Lower leg skin (tissue), 4 donors: ENCODE data around the gene EEF1AKMT4. TPM values are rescaled to one million over a fixed set of nuclear protein-coding genes. Genes with fewer than 3 reads are reported as not detected.

ENCODE experiments used
- DNase-seq, 2 donors: peaks; one replicate each; pipeline ENCODE4 v3.0.0-alpha.2; 2019; ENCODE audit warnings: low spot score in 2 of 2
- H3K4me3 ChIP-seq: fragments of 200-600 bp; sonication (generic); 2 replicates; pipeline ENCODE4 v1.5.1; 2017; ENCODE audit warnings: mild to moderate bottlenecking, low read depth; ENCODE audit not compliant: poor library complexity, severe bottlenecking
- POLR2A ChIP-seq, 2 donors: fragments of 450-650 bp; IDR thresholded peaks; one replicate each; pipeline ENCODE4 v1.6.1; 2016 to 2017; ENCODE audit warnings: antibody characterized with exemption in 2 of 2, mild to moderate bottlenecking in 1 of 2, moderate library complexity in 1 of 2
- WGBS, 2 donors: methylation state at CpG; one replicate each; pipeline ENCODE4 v1.1.5; 2018; 5-methylcytosine and 5-hydroxymethylcytosine counted together
- intact Hi-C: fragments of 100-400 bp; cut with DNase I; formaldehyde crosslinking; loops from one replicate; pipeline ENCODE4 v1.15.0; 2023; ENCODE audit warnings: low total_unique reads
- total RNA-seq, 4 donors: library from RNA; depleted of rRNA; stranded (reverse); fragments of >200 nt; gene quantifications; one replicate each; pipeline ENCODE4 v1.1.0, GENCODE V29; 2016
- TF ChIP-seq, protein P1 (sequence below), 3 donors: fragments of 450-650 bp; IDR thresholded peaks; one replicate each; pipeline ENCODE4 v1.5.1; 2016; ENCODE audit warnings: antibody characterized with exemption in 3 of 3, mild to moderate bottlenecking in 3 of 3, moderate library complexity in 2 of 3

Gene EEF1AKMT4
- total RNA-seq, 4 donors from 2014 or later = 4.3 to 7.7 (median 6.1) TPM

DNA sequence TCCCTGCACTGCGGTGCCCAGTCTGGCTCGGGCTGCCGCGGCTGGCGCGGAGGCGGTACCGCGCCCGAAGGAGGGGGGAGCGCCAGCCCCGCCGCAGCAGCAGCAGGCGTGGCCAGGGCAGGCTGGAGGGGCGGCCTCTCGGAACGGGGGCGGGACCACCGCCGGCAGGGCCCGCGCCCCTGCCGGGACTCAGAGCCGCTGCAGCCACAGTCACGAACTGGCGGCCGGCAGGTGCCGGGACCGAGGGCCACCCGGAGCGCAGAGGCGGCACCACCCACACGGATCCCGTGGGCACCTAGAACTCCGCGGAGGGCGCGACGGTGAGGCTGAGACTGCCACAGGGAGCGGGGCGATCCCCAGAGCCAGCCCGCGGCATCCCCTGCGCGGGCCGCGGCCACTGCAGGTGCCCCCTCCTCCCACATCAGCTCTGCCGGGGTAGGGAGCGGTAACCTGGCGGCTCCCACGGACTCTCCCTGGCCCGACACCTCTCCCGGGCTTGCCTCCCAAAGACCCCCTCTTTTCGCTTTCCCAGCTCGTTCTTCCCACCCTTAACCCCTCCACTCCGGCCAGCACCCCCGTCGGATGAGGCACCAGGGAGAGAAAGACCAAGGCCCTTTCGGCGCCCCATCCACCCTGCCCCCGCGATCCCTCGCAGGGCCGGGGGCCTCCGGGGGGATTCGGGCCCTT lies 19.9 kb upstream of the EEF1AKMT4 start, which contains the start of gene VWA5B2:
VWA5B2 (plus strand) TSS at position 192 of the 687 bp plus-strand sequence. CDS start 944 bp downstream, outside the sequence.
- no peak for DNase-seq
- TF ChIP-seq, protein P1, sequence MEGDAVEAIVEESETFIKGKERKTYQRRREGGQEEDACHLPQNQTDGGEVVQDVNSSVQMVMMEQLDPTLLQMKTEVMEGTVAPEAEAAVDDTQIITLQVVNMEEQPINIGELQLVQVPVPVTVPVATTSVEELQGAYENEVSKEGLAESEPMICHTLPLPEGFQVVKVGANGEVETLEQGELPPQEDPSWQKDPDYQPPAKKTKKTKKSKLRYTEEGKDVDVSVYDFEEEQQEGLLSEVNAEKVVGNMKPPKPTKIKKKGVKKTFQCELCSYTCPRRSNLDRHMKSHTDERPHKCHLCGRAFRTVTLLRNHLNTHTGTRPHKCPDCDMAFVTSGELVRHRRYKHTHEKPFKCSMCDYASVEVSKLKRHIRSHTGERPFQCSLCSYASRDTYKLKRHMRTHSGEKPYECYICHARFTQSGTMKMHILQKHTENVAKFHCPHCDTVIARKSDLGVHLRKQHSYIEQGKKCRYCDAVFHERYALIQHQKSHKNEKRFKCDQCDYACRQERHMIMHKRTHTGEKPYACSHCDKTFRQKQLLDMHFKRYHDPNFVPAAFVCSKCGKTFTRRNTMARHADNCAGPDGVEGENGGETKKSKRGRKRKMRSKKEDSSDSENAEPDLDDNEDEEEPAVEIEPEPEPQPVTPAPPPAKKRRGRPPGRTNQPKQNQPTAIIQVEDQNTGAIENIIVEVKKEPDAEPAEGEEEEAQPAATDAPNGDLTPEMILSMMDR (IDR thresholded peaks at IDR 0.05) = no peak
- no peak for TF ChIP-seq POLR2A (IDR thresholded peaks at IDR 0.05)
- 1 to 2% methylated on average over 21 to 61 of the region's 66 CpGs for WGBS, 2 donors
- peak within 1 kb of the TSS; percentile 24 for H3K4me3 ChIP-seq
- intact Hi-C loops = no loop called here

DNA sequence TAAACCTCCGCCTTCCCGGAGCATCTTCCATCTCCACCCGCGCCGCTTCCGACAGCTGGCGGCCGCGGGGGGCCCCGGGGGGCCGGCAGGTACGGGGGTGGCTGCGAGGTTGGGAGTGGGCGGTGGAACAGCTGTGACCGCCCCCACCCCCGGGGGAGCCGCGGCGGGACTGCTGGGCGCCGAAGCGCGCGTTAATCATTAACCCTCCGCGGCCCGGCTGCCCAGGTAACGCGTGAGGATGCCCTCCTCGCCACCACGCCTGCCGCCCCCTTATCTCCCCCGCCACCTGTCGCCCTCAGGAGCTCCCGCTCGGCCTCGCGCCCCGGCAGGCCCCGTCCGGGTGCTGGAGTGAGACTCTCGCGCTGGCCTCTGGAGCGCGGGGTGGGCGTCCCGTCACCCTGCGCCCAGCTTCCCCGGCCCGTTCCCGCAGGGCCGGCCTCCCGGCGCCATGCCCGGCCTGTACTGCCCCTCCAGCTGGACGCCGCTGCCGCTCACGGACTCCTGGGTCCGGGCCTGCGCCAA lies 19.3 kb upstream of the EEF1AKMT4 start:
- intact Hi-C loops = no loop called here
- peak overlapping the region; percentile 24 for H3K4me3 ChIP-seq
- DNase-seq = no peak
- WGBS, 2 donors = 0 to 1% methylated on average over 12 to 43 of the region's 61 CpGs
- TF ChIP-seq, protein P1 (IDR thresholded peaks at IDR 0.05) = no peak
- TF ChIP-seq POLR2A (IDR thresholded peaks at IDR 0.05) = no peak

DNA sequence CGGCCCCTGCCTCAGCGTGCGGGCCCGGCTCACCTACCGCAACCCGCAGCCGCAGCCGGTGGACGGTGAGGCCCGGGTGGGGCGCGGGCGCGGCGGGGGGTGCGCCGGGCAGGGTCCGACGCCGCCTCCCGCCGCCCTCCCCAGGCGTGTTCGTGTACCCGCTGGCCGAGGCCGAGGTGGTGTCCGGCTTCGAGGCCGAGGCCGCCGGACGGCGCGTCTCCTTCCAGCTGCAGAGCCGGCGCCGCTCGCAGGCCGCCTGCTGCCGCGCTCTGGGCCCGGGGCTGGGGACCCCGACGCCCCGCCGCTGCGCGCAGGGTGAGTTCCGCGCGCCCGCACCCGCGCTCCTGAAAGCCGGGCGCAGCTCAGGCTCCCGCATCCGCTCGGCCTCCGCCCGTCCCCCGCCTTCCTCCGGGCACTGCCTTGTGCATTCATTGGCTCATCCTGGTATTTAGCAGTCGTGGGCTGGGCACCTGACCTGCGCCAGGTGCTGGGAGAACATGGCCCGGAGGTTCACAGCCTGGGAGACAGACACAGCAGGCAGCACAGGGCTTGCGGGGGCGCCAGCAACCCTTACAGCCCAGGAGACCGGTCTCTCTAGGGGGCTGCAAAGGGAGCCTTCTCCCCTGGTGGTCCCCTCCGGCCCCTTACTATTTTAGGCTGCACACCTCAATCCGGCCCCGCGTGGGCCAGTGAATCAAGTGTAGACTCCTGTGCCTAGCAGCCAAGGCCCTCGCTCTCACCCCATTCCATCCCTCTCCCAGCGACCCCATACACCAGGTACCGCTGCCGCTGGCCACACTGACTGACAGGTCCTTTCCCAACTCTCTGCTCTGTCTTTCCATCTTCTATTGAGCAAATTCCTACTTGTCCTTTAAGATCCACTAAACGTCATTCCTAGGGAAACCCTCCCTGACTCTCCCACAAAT lies 18.6 kb upstream of the EEF1AKMT4 start:
- H3K4me3 ChIP-seq = no peak overlapping the region
- no peak for DNase-seq
- intact Hi-C loops = no loop called here
- WGBS, 2 donors = 10 to 14% methylated on average over 24 to 34 of the region's 79 CpGs
- TF ChIP-seq, protein P1 (IDR thresholded peaks at IDR 0.05) = no peak
- TF ChIP-seq POLR2A (IDR thresholded peaks at IDR 0.05) = no peak

DNA sequence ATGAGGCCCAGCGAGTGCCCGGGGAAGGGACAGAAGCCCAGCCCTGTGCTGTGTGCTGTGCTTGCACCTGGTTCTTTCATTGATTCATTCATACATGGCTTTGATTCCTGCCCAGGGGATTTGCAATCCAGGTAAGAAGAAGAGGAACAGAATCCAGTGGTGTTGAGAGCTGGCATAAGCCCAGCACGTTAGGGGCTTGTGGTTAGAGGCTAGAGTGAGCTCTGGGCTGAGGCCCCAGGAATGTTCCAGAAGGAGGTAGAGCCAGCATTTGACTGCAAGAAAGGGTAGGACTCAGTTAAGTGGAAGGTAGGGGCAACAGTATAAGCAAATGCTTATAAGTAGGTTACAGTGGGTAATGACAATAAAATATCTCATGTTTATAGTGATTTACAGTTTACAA lies 17.8 kb upstream of the EEF1AKMT4 start:
- 47 to 60% methylated on average over 3 of the region's 3 CpGs for WGBS, 2 donors
- intact Hi-C loops = no loop called here
- H3K4me3 ChIP-seq = no peak overlapping the region
- DNase-seq = no peak
- TF ChIP-seq, protein P1 (IDR thresholded peaks at IDR 0.05) = no peak
- TF ChIP-seq POLR2A (IDR thresholded peaks at IDR 0.05) = no peak

- DNase-seq = no peak
- intact Hi-C loops = no loop called here
- 88 to 89% methylated on average over 20 to 23 of the region's 23 CpGs for WGBS, 2 donors
- H3K4me3 ChIP-seq = no peak overlapping the region
- TF ChIP-seq, protein P1 (IDR thresholded peaks at IDR 0.05) = no peak
- TF ChIP-seq POLR2A (IDR thresholded peaks at IDR 0.05) = no peak
Measured at GRCh38 chr3:184233127-184233843, 16.2 kb upstream of the EEF1AKMT4 start.
